Loucy (cell line): ENCODE results near the gene KIF13A.

ENCODE experiments used
- H2AFZ ChIP-seq: fragments of 200-600 bp; sonication (generic); 2 replicates; pipeline ENCODE4 v1.6.0; 2016; ENCODE audit warnings: antibody characterized with exemption, mild to moderate bottlenecking, low read length, moderate library complexity
- H3F3A ChIP-seq: fragments of 200-600 bp; 2 replicates; pipeline ENCODE4 v1.6.0; 2016; ENCODE audit warnings: antibody characterized with exemption, low read depth, mild to moderate bottlenecking
- H3K27me3 ChIP-seq: fragments of 200-600 bp; sonication (generic); 2 replicates; pipeline ENCODE4 v1.6.1; 2014; ENCODE audit warnings: low read length, mild to moderate bottlenecking; ENCODE audit not compliant: insufficient read depth, poor library complexity, severe bottlenecking
- H3K36me3 ChIP-seq: fragments of 200-600 bp; sonication (generic); 2 replicates; pipeline ENCODE4 v1.6.1; 2016; ENCODE audit warnings: low read length; ENCODE audit not compliant: insufficient read depth
- H3K4me1 ChIP-seq: fragments of 200-600 bp; sonication (generic); 2 replicates; pipeline ENCODE4 v1.5.1; 2014; ENCODE audit warnings: low read length, mild to moderate bottlenecking; ENCODE audit not compliant: insufficient read depth, poor library complexity, severe bottlenecking
- H3K4me2 ChIP-seq: fragments of 200-600 bp; sonication (generic); 2 replicates; pipeline ENCODE4 v1.6.0; 2014; ENCODE audit warnings: antibody characterized with exemption, low read length, low read depth, mild to moderate bottlenecking; ENCODE audit not compliant: poor library complexity, severe bottlenecking
- H3K4me3 ChIP-seq: fragments of 200-600 bp; sonication (generic); 2 replicates; pipeline ENCODE4 v1.5.1; 2014; ENCODE audit warnings: low read length, mild to moderate bottlenecking, mixed read lengths; ENCODE audit not compliant: poor library complexity, severe bottlenecking
- H3K79me2 ChIP-seq: fragments of 200-600 bp; sonication (generic); 2 replicates; pipeline ENCODE4 v1.6.1; 2014; ENCODE audit warnings: low read length; ENCODE audit not compliant: insufficient read depth
- H3K9ac ChIP-seq: fragments of 200-600 bp; sonication (generic); 2 replicates; pipeline ENCODE4 v1.6.0; 2014; ENCODE audit warnings: mild to moderate bottlenecking, low read depth, low read length, moderate library complexity; ENCODE audit not compliant: poor library complexity, severe bottlenecking
- H3K9me2 ChIP-seq: fragments of 200-600 bp; sonication (generic); replicated peaks from 2 replicates; pipeline ENCODE4 v1.6.1; 2016; ENCODE audit warnings: low read depth, low read length, mixed read lengths
- H3K9me3 ChIP-seq: fragments of 200-600 bp; sonication (generic); 2 replicates; pipeline ENCODE4 v1.6.1; 2014; ENCODE audit warnings: mild to moderate bottlenecking, antibody characterized with exemption, low read length, low read depth; ENCODE audit not compliant: insufficient read depth
- H4K20me1 ChIP-seq: fragments of 200-600 bp; sonication (generic); 2 replicates; pipeline ENCODE4 v1.6.0; 2014; ENCODE audit warnings: antibody characterized with exemption, low read length, mild to moderate bottlenecking; ENCODE audit not compliant: insufficient read depth, poor library complexity, severe bottlenecking
- CTCF ChIP-seq: fragments of 200-600 bp; sonication (generic); conservative IDR thresholded peaks from 2 replicates; pipeline ENCODE4 v1.5.1; 2014; ENCODE audit warnings: mild to moderate bottlenecking, antibody characterized with exemption, low read length
- EZH2phosphoT487 ChIP-seq: fragments of 200-600 bp; IDR thresholded peaks from 2 replicates; pipeline ENCODE4 v1.6.1; 2018; ENCODE audit warnings: antibody characterized with exemption, mild to moderate bottlenecking, moderate library complexity, borderline replicate concordance

The KIF13A gene

GRCh38 chr6:17941318-17941717 is 46.1 kb downstream of the KIF13A start:
- Histone ChIP-seq H3K4me3 (no peak overlapping the region), H3K27me3 (no peaks in the 10 kb centered on the region), H3K9me3 (no peaks in the 10 kb centered on the region), H3K4me2 (no peak overlapping the region), H3K36me3 (no peaks in the 10 kb centered on the region), H3K9me2 (no peaks in the 10 kb centered on the region), H4K20me1 (no peaks in the 10 kb centered on the region), H2AFZ (no peak overlapping the region), H3K79me2 (no peaks in the 10 kb centered on the region), H3F3A (no peaks in the 10 kb centered on the region), H3K9ac (no peak overlapping the region), H3K4me1 (peaks cover 7% of the 10 kb centered on the region)
- TF ChIP-seq EZH2phosphoT487 (no peak), CTCF (no peak)

GRCh38 chr6:17940151-17940792 is 47.2 kb downstream of the KIF13A start:
- Histone ChIP-seq H3K9me3 (no peaks in the 10 kb centered on the region), H3K9ac (no peak overlapping the region), H4K20me1 (no peaks in the 10 kb centered on the region), H2AFZ (no peak overlapping the region), H3K4me3 (no peak overlapping the region), H3K27me3 (no peaks in the 10 kb centered on the region), H3K36me3 (no peaks in the 10 kb centered on the region), H3F3A (0 out of 2 replicates have a peak, but pooled peaks cover 1% of the 10 kb centered on the region), H3K4me2 (no peak overlapping the region), H3K9me2 (no peaks in the 10 kb centered on the region), H3K4me1 (peaks cover 14% of the 10 kb centered on the region), H3K79me2 (no peaks in the 10 kb centered on the region)
- TF ChIP-seq EZH2phosphoT487 = no peak
- TF ChIP-seq CTCF = no peak

GRCh38 chr6:17938901-17939300 is 48.5 kb downstream of the KIF13A start:
- TF ChIP-seq CTCF (no peak), EZH2phosphoT487 (no peak)
- Histone ChIP-seq H4K20me1 (no peaks in the 10 kb centered on the region), H3K4me3 (no peak overlapping the region), H3K9ac (no peak overlapping the region), H3K79me2 (no peaks in the 10 kb centered on the region), H3K4me2 (no peak overlapping the region), H2AFZ (no peak overlapping the region), H3K27me3 (no peaks in the 10 kb centered on the region), H3K4me1 (peaks cover 21% of the 10 kb centered on the region), H3K9me3 (no peaks in the 10 kb centered on the region), H3F3A (0 out of 2 replicates have a peak, but pooled peaks cover 5% of the 10 kb centered on the region), H3K36me3 (no peaks in the 10 kb centered on the region), H3K9me2 (no peaks in the 10 kb centered on the region)
